WERI-Rb-1 (cell line): ENCODE results near the gene DDX24.
A peak's percentile ranks its signal among the peaks of the same experiment; 100 is the strongest.
"Not testable (repeated sequence)": the region's sequence is repeated elsewhere in the genome, so short reads cannot be mapped to it uniquely, and the experiment has no call there.

ENCODE experiments used
- DNase-seq: peaks from one replicate; pipeline ENCODE4 v3.0.0-alpha.2; 2020
- H3K27ac ChIP-seq: fragments of 250-450 bp; sonication (Bioruptor Pico); 2 replicates; pipeline ENCODE4 v1.5.1; 2020; ENCODE audit warnings: mild to moderate bottlenecking, moderate library complexity
- H3K27me3 ChIP-seq: fragments of 250-450 bp; sonication (Bioruptor Pico); 2 replicates; pipeline ENCODE4 v1.5.1; 2021; ENCODE audit warnings: mild to moderate bottlenecking, low read depth, moderate library complexity; ENCODE audit not compliant: insufficient read depth, severe bottlenecking
- H3K36me3 ChIP-seq: fragments of 250-450 bp; sonication (Bioruptor Pico); 2 replicates; pipeline ENCODE4 v1.5.1; 2020; ENCODE audit warnings: mild to moderate bottlenecking, moderate library complexity
- H3K4me3 ChIP-seq: 2 replicates; pipeline ENCODE4 v1.5.1; 2011; ENCODE audit warnings: low read depth, mild to moderate bottlenecking, control low read depth, low read length
- H3K9me3 ChIP-seq: fragments of 250-450 bp; sonication (Bioruptor Pico); 2 replicates; pipeline ENCODE4 v1.5.1; 2021; ENCODE audit warnings: mild to moderate bottlenecking, moderate library complexity; ENCODE audit not compliant: severe bottlenecking
- CTCF ChIP-seq: IDR thresholded peaks from 2 replicates; pipeline ENCODE4 v1.5.1; 2011; ENCODE audit warnings: low read depth, mild to moderate bottlenecking, control low read depth, inconsistent platforms, low read length

DDX24 gene

GRCh38 chr14:94075008-94075407 is 6.0 kb downstream of the DDX24 start:
- Histone ChIP-seq H3K27ac (no peak overlapping the region), H3K9me3 (peaks cover 6% of the 10 kb centered on the region), H3K4me3 (no peak overlapping the region), H3K27me3 (no peaks in the 10 kb centered on the region), H3K36me3 (peaks cover 49% of the 10 kb centered on the region)
- TF ChIP-seq CTCF: no peak
- DNase-seq: no peak

- H3K4me3 ChIP-seq: no peak overlapping the region
- no peak overlapping the region for H3K27ac ChIP-seq
- peaks cover 6% of the 10 kb centered on the region for H3K9me3 ChIP-seq
- H3K36me3 ChIP-seq: peaks cover 45% of the 10 kb centered on the region
- H3K27me3 ChIP-seq: no peaks in the 10 kb centered on the region
- DNase-seq: no peak
- TF ChIP-seq CTCF: no peak
Observed at GRCh38 chr14:94074534-94074933, 6.5 kb downstream of the DDX24 start.

GRCh38 chr14:94072076-94072475 is 8.9 kb downstream of the DDX24 start:
- H3K9me3 ChIP-seq, H3K27me3 ChIP-seq, DNase-seq, H3K4me3 ChIP-seq, H3K27ac ChIP-seq: not testable (repeated sequence)
- H3K36me3 ChIP-seq: peaks cover 22% of the 10 kb centered on the region

- no peak for TF ChIP-seq CTCF
- Histone ChIP-seq H3K9me3 (no peaks in the 10 kb centered on the region), H3K27ac (no peak overlapping the region), H3K4me3 (no peak overlapping the region), H3K27me3 (no peaks in the 10 kb centered on the region), H3K36me3 (peaks cover 16% of the 10 kb centered on the region)
- DNase-seq: no peak
Observed at GRCh38 chr14:94066089-94066676, 14.8 kb downstream of the DDX24 start.

- H3K27ac ChIP-seq: peak overlapping the region; percentile 41
- H3K4me3 ChIP-seq: no peak overlapping the region
Observed at GRCh38 chr14:94062344-94062940, 18.6 kb downstream of the DDX24 start.

GRCh38 chr14:94059998-94060397 is 21.0 kb downstream of the DDX24 start:
- no peak overlapping the region for H3K27ac ChIP-seq
- H3K27me3 ChIP-seq: no peaks in the 10 kb centered on the region
- DNase-seq: no peak
- H3K36me3 ChIP-seq: peaks cover 75% of the 10 kb centered on the region
- H3K9me3 ChIP-seq: peaks cover 5% of the 10 kb centered on the region
- H3K4me3 ChIP-seq: no peak overlapping the region
- no peak for TF ChIP-seq CTCF

More at GRCh38 chr14:94062344-94062940, 18.6 kb downstream of the DDX24 start:
- TF ChIP-seq CTCF: no peak
- no peak for DNase-seq
- Histone ChIP-seq H3K9me3 (peaks cover 5% of the 10 kb centered on the region), H3K36me3 (peaks cover 53% of the 10 kb centered on the region), H3K27me3 (no peaks in the 10 kb centered on the region)
